SU-DHL-6 (cell line): ENCODE results near the gene CDH10.

Experiments
- H2AFZ ChIP-seq: fragments of 200-600 bp; sonication (generic); 2 replicates; pipeline ENCODE4 v1.6.1; 2014; ENCODE audit warnings: low read depth, mild to moderate bottlenecking, moderate library complexity, mixed read lengths, antibody characterized with exemption, low read length; ENCODE audit not compliant: severe bottlenecking
- H3F3A ChIP-seq: fragments of 200-600 bp; shearing (Covaris generic); 2 replicates; pipeline ENCODE4 v1.6.0; 2016; ENCODE audit warnings: antibody characterized with exemption, mild to moderate bottlenecking; ENCODE audit not compliant: insufficient read depth
- H3K27ac ChIP-seq: fragments of 200-600 bp; sonication (generic); 2 replicates; pipeline ENCODE4 v1.5.1; 2016; ENCODE audit warnings: low read depth, mild to moderate bottlenecking, low read length, moderate library complexity, mixed read lengths
- H3K27me3 ChIP-seq: fragments of 200-600 bp; sonication (generic), shearing (Covaris generic); 2 replicates; pipeline ENCODE4 v1.6.0; 2014; ENCODE audit warnings: mild to moderate bottlenecking, low read length
- H3K36me3 ChIP-seq: fragments of 200-600 bp; sonication (generic); 2 replicates; pipeline ENCODE4 v1.6.1; 2014; ENCODE audit warnings: mild to moderate bottlenecking, low read length, mixed read lengths
- H3K4me2 ChIP-seq: fragments of 300-600, 200-600 bp; shearing (Covaris generic), sonication (generic); 2 replicates; pipeline ENCODE4 v1.6.0; 2014; ENCODE audit warnings: low read length, low read depth, mild to moderate bottlenecking; ENCODE audit not compliant: poor library complexity, severe bottlenecking
- H3K4me3 ChIP-seq: fragments of 200-600 bp; sonication (generic); 2 replicates; pipeline ENCODE4 v1.5.1; 2014; ENCODE audit warnings: antibody characterized with exemption, low read length, mild to moderate bottlenecking, mixed read lengths; ENCODE audit not compliant: insufficient read depth, poor library complexity, severe bottlenecking
- H3K79me2 ChIP-seq: fragments of 200-600 bp; sonication (generic); 2 replicates; pipeline ENCODE4 v1.6.1; 2014; ENCODE audit warnings: mild to moderate bottlenecking, low read length, moderate library complexity; ENCODE audit not compliant: insufficient read depth
- H3K9ac ChIP-seq: fragments of 200-600 bp; sonication (generic); 2 replicates; pipeline ENCODE4 v1.7.0; 2014; ENCODE audit warnings: mild to moderate bottlenecking, low read length
- H3K9me2 ChIP-seq: fragments of 200-600 bp; sonication (generic); replicated peaks from 2 replicates; pipeline ENCODE4 v1.6.1; 2014; ENCODE audit warnings: low read length; ENCODE audit not compliant: insufficient read depth
- H3K9me3 ChIP-seq: fragments of 200-600 bp; sonication (generic); 2 replicates; pipeline ENCODE4 v1.6.1; 2014; ENCODE audit warnings: low read length, mixed read lengths; ENCODE audit not compliant: insufficient read depth
- H4K20me1 ChIP-seq: fragments of 200-600 bp; sonication (generic); 2 replicates; pipeline ENCODE4 v1.6.1; 2014; ENCODE audit warnings: low read depth, mild to moderate bottlenecking, antibody characterized with exemption, low read length, moderate library complexity, mixed read lengths
- EZH2phosphoT487 ChIP-seq: fragments of 200-600 bp; sonication (generic), shearing (Covaris generic); conservative IDR thresholded peaks from 2 replicates; pipeline ENCODE4 v1.6.1; 2018; ENCODE audit warnings: mild to moderate bottlenecking, antibody characterized with exemption, low read length, moderate library complexity, mixed read lengths
- TF ChIP-seq, protein P1 (sequence below): fragments of 200-600 bp; sonication (generic); IDR thresholded peaks from one replicate; pipeline ENCODE4 v1.5.1; 2017; ENCODE audit warnings: antibody characterized with exemption, mild to moderate bottlenecking, low read length, moderate library complexity; ENCODE audit not compliant: insufficient read depth, poor library complexity, severe bottlenecking

CDH10 gene

GRCh38 chr5:24629798-24630197 lies 15.0 kb downstream of the CDH10 start:
- no peaks in the 10 kb centered on the region for H3K9me2 ChIP-seq
- H3K27ac ChIP-seq = no peak overlapping the region
- H3K9ac ChIP-seq = no peak overlapping the region
- H3K4me3 ChIP-seq = no peak overlapping the region
- no peaks in the 10 kb centered on the region for H3K9me3 ChIP-seq
- H3K79me2 ChIP-seq = no peaks in the 10 kb centered on the region
- H3F3A ChIP-seq = no peaks in the 10 kb centered on the region
- TF ChIP-seq, protein P1, sequence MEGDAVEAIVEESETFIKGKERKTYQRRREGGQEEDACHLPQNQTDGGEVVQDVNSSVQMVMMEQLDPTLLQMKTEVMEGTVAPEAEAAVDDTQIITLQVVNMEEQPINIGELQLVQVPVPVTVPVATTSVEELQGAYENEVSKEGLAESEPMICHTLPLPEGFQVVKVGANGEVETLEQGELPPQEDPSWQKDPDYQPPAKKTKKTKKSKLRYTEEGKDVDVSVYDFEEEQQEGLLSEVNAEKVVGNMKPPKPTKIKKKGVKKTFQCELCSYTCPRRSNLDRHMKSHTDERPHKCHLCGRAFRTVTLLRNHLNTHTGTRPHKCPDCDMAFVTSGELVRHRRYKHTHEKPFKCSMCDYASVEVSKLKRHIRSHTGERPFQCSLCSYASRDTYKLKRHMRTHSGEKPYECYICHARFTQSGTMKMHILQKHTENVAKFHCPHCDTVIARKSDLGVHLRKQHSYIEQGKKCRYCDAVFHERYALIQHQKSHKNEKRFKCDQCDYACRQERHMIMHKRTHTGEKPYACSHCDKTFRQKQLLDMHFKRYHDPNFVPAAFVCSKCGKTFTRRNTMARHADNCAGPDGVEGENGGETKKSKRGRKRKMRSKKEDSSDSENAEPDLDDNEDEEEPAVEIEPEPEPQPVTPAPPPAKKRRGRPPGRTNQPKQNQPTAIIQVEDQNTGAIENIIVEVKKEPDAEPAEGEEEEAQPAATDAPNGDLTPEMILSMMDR = no peak
- no peak for TF ChIP-seq EZH2phosphoT487
- peak overlapping the region; percentile 24 for H2AFZ ChIP-seq
- no peaks in the 10 kb centered on the region for H4K20me1 ChIP-seq
- no peak overlapping the region for H3K4me2 ChIP-seq
- H3K27me3 ChIP-seq = no peaks in the 10 kb centered on the region
- H3K36me3 ChIP-seq = no peaks in the 10 kb centered on the region

GRCh38 chr5:24624872-24625271 lies 19.9 kb downstream of the CDH10 start:
- H3K79me2 ChIP-seq = no peaks in the 10 kb centered on the region
- no peaks in the 10 kb centered on the region for H3K9me2 ChIP-seq
- no peaks in the 10 kb centered on the region for H4K20me1 ChIP-seq
- no peaks in the 10 kb centered on the region for H3K9me3 ChIP-seq
- no peak for TF ChIP-seq EZH2phosphoT487
- TF ChIP-seq, protein P1 = no peak
- H2AFZ ChIP-seq = no peak overlapping the region
- no peak overlapping the region for H3K9ac ChIP-seq
- H3K27me3 ChIP-seq = no peaks in the 10 kb centered on the region
- H3K27ac ChIP-seq = no peak overlapping the region
- H3K4me3 ChIP-seq = no peak overlapping the region
- no peak overlapping the region for H3K4me2 ChIP-seq
- no peaks in the 10 kb centered on the region for H3K36me3 ChIP-seq
- H3F3A ChIP-seq = no peaks in the 10 kb centered on the region

GRCh38 chr5:24623624-24624023 lies 21.2 kb downstream of the CDH10 start:
- H3K79me2 ChIP-seq = no peaks in the 10 kb centered on the region
- H3K36me3 ChIP-seq = no peaks in the 10 kb centered on the region
- TF ChIP-seq, protein P1 = no peak
- no peak for TF ChIP-seq EZH2phosphoT487
- H3K9me2 ChIP-seq = no peaks in the 10 kb centered on the region
- H2AFZ ChIP-seq = no peak overlapping the region
- no peak overlapping the region for H3K4me2 ChIP-seq
- no peaks in the 10 kb centered on the region for H4K20me1 ChIP-seq
- no peaks in the 10 kb centered on the region for H3K9me3 ChIP-seq
- H3K4me3 ChIP-seq = no peak overlapping the region
- H3K27me3 ChIP-seq = no peaks in the 10 kb centered on the region
- no peak overlapping the region for H3K9ac ChIP-seq
- H3F3A ChIP-seq = no peaks in the 10 kb centered on the region
- H3K27ac ChIP-seq = no peak overlapping the region

DNA sequence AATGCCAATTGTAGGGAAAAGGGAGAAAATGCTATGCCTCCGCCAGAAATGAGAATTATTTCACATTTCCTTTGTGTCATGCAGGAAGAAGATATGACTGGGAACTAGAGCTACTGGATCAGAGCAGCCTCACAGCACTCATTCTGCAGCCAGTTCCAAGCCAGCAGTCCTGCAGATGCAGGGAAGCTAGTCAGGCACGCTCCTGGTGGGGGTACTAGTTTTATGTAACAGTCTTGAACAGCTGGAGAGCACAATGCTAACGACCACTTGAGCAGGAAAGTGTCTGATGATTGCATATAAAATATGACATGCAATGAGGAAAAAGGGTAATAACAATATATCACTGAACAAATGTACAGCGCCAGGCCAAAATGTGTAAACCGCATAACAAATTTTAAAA lies 21.7 kb downstream of the CDH10 start:
- Histone ChIP-seq H3K79me2 (no peaks in the 10 kb centered on the region), H4K20me1 (no peaks in the 10 kb centered on the region), H3K4me3 (no peak overlapping the region), H3F3A (no peaks in the 10 kb centered on the region), H3K9me3 (no peaks in the 10 kb centered on the region), H2AFZ (no peak overlapping the region), H3K36me3 (no peaks in the 10 kb centered on the region), H3K27me3 (no peaks in the 10 kb centered on the region), H3K4me2 (no peak overlapping the region), H3K9me2 (no peaks in the 10 kb centered on the region), H3K27ac (no peak overlapping the region), H3K9ac (no peak overlapping the region)
- no peak for TF ChIP-seq EZH2phosphoT487
- TF ChIP-seq, protein P1 = no peak
